Natural killer cell (primary cell): ENCODE data around the gene NEDD4. TPM values are rescaled to one million over a fixed set of nuclear protein-coding genes. Genes with fewer than 3 reads are reported as not detected.

Source experiments
- ATAC-seq, 3 donors: fragments of 150-1000 bp in 2 of 3; fragments of 200-7000 bp in 1 of 3; cut with Tn5 transposase; 1 replicate in 1 of 3; 2 replicates in 2 of 3; pipeline ENCODE4 v1.10.0; 2021; ENCODE audit warnings: mild to moderate bottlenecking in 2 of 3, moderate library complexity in 2 of 3
- DNase-seq, 2 donors: peaks; one replicate each; pipeline versions ENCODE4 v3.0.0 to v3.0.0-alpha.2; 2013 to 2021; ENCODE audit warnings: mixed read lengths in 1 of 2
- H3K27ac ChIP-seq: one replicate; pipeline ENCODE4 v1.5.1; 2013; ENCODE audit warnings: mild to moderate bottlenecking, low read length
- H3K27me3 ChIP-seq: one replicate; pipeline ENCODE4 v1.6.1; 2013; ENCODE audit warnings: low read length; ENCODE audit not compliant: control insufficient read depth, insufficient read depth
- H3K36me3 ChIP-seq: one replicate; pipeline ENCODE4 v1.6.1; 2013; ENCODE audit warnings: low read length; ENCODE audit not compliant: control insufficient read depth, insufficient read depth
- H3K4me1 ChIP-seq: one replicate; pipeline ENCODE4 v1.6.1; 2013; ENCODE audit warnings: low read length; ENCODE audit not compliant: control insufficient read depth, insufficient read depth
- H3K4me3 ChIP-seq: one replicate; pipeline ENCODE4 v1.5.1; 2013; ENCODE audit warnings: low read length
- H3K9me3 ChIP-seq: one replicate; pipeline ENCODE4 v1.6.1; 2013; ENCODE audit warnings: low read length; ENCODE audit not compliant: control insufficient read depth, insufficient read depth
- H3K27ac Mint-ChIP-seq, 2 donors: one replicate each; pipeline ENCODE4 v1.8.0; 2022; ENCODE audit warnings: mild to moderate bottlenecking in 2 of 2, mixed read lengths in 2 of 2, moderate library complexity in 1 of 2
- H3K27me3 Mint-ChIP-seq, 2 donors: one replicate each; pipeline ENCODE4 v1.8.0; 2022; ENCODE audit warnings: low read depth in 2 of 2, mixed read lengths in 2 of 2
- H3K36me3 Mint-ChIP-seq: one replicate; pipeline ENCODE4 v1.8.0; 2022; ENCODE audit warnings: mixed read lengths
- H3K4me1 Mint-ChIP-seq, 2 donors: one replicate each; pipeline ENCODE4 v1.8.0; 2022; ENCODE audit warnings: mixed read lengths in 2 of 2
- H3K4me3 Mint-ChIP-seq: one replicate; pipeline ENCODE4 v1.8.0; 2022; ENCODE audit warnings: mild to moderate bottlenecking, moderate library complexity, mixed read lengths
- H3K9me3 Mint-ChIP-seq, 2 donors: one replicate each; pipeline ENCODE4 v1.8.0; 2022; ENCODE audit warnings: mixed read lengths in 2 of 2
- WGBS: methylation state at CpG from one replicate; pipeline ENCODE4 v1.1.7; 2013; ENCODE audit warnings: missing lambda C conversion rate; ENCODE audit not compliant: insufficient coverage; 5-methylcytosine and 5-hydroxymethylcytosine counted together
- intact Hi-C: fragments of 100-400 bp; cut with micrococcal nuclease; formaldehyde crosslinking; loops from one replicate; pipeline ENCODE4 v1.14.2; 2022
- total RNA-seq, 4 donors: library from RNA; stranded (reverse); fragments of 120-200 nt in 1 of 4; gene quantifications; one replicate each; pipeline versions ENCODE4 v1.2.3 to v1.2.4, GENCODE V29; 2013 to 2022
- TF ChIP-seq, protein P1 (sequence below): fragments of 200-600 bp; IDR thresholded peaks from one replicate; pipeline ENCODE4 v1.8.0; 2022; ENCODE audit warnings: antibody characterized with exemption

Gene NEDD4
- total RNA-seq, 3 donors from 2014 or later (not counting 1 experiment from before 2014, with no cell fraction given): 6.9 to 9.1 (median 7.8) TPM

DNA sequence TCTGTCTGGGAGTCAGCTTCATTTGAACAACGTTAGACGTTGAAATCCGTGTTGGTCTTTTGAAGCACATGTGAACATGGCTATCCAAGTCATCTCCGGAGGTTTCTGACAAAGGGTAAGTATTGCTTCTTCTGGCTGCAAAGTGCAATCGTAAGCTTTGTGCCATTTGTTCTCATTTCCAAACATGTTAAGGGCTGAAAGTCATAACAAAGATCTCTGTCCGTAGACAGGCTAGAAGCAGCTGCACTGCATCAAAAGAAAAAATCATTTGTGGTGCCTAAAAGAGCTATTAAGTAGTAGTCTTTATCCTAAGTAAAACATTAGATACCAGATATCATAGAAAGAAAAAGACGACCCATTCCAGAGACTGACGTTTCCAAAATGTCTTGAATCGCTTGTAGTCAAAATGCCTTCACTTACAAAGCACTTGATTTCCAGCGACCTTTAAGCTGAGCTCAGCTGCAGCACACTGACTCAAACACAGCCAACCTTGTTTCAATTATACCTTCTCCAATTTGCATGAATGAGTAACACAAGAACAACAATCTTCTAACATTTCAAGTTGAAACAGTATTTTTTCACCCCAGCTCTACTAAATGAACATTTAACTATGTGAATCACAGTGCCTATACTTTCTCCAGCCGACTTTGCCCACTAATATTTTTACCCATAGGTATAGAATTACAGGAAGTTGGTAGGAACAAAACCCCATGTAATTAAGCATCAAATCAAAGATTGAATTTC, 76.6 kb downstream of the NEDD4 start:
- H3K36me3 ChIP-seq: no peaks in the 10 kb centered on the region
- no peak overlapping the region for H3K4me3 ChIP-seq
- 91% methylated on average over 10 of the region's 11 CpGs for WGBS
- H3K36me3 Mint-ChIP-seq: no peaks in the 10 kb centered on the region
- H3K27ac Mint-ChIP-seq: no peak overlapping the region
- TF ChIP-seq, protein P1, sequence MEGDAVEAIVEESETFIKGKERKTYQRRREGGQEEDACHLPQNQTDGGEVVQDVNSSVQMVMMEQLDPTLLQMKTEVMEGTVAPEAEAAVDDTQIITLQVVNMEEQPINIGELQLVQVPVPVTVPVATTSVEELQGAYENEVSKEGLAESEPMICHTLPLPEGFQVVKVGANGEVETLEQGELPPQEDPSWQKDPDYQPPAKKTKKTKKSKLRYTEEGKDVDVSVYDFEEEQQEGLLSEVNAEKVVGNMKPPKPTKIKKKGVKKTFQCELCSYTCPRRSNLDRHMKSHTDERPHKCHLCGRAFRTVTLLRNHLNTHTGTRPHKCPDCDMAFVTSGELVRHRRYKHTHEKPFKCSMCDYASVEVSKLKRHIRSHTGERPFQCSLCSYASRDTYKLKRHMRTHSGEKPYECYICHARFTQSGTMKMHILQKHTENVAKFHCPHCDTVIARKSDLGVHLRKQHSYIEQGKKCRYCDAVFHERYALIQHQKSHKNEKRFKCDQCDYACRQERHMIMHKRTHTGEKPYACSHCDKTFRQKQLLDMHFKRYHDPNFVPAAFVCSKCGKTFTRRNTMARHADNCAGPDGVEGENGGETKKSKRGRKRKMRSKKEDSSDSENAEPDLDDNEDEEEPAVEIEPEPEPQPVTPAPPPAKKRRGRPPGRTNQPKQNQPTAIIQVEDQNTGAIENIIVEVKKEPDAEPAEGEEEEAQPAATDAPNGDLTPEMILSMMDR: no peak
- H3K27me3 Mint-ChIP-seq: no peaks in the 10 kb centered on the region
- DNase-seq: no peak
- no peaks in the 10 kb centered on the region for H3K4me1 Mint-ChIP-seq
- H3K27me3 ChIP-seq: no peaks in the 10 kb centered on the region
- no peak overlapping the region for H3K27ac ChIP-seq
- no peak for ATAC-seq
- H3K9me3 ChIP-seq: no peaks in the 10 kb centered on the region
- intact Hi-C loops: no loop called here
- no peaks in the 10 kb centered on the region for H3K4me1 ChIP-seq
- H3K9me3 Mint-ChIP-seq: no peaks in the 10 kb centered on the region
- H3K4me3 Mint-ChIP-seq: no peak overlapping the region

DNA sequence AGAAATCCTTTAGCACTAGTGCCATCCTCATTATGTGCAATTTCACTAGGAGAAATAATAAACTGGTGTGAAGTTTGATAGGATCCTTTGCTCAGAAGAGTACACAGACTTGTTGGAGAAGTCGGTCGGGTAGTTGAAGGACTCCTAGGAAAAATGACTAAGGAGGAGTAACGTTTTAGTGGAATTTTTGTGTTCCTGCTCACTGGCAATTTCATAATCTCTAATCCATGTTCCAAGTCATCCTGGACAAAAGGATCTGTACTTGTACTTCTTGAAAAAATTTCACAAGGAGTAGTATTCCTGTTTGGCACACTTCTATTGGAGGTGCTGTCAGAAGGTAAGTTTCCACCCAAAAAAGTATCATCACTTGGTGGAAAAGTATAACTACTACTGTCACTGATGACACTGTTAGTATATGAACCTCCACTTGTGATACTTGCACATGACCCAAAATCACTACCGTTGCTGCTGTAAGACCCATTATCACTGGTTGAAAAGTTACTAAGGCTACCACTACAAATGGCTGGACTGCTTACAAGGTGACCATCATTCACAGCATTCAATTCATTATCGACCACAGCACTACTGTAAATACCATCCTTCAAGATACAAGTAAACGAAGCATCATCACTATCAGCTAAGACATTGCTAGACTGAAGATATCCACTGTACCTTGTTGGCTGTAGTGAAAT, 77.4 kb downstream of the NEDD4 start:
- WGBS: 87% methylated on average over 5 of the region's 6 CpGs
- Mint-ChIP-seq H3K4me3 (no peak overlapping the region), H3K27me3 (no peaks in the 10 kb centered on the region), H3K9me3 (no peaks in the 10 kb centered on the region), H3K27ac (no peak overlapping the region), H3K4me1 (no peaks in the 10 kb centered on the region), H3K36me3 (no peaks in the 10 kb centered on the region)
- DNase-seq (no peak), ATAC-seq (no peak)
- TF ChIP-seq, protein P1: no peak
- H3K27ac ChIP-seq: no peak overlapping the region
- intact Hi-C loops: no loop called here
- no peak overlapping the region for H3K4me3 ChIP-seq
- H3K27me3 ChIP-seq: no peaks in the 10 kb centered on the region
- no peaks in the 10 kb centered on the region for H3K36me3 ChIP-seq
- no peaks in the 10 kb centered on the region for H3K9me3 ChIP-seq
- no peaks in the 10 kb centered on the region for H3K4me1 ChIP-seq

DNA sequence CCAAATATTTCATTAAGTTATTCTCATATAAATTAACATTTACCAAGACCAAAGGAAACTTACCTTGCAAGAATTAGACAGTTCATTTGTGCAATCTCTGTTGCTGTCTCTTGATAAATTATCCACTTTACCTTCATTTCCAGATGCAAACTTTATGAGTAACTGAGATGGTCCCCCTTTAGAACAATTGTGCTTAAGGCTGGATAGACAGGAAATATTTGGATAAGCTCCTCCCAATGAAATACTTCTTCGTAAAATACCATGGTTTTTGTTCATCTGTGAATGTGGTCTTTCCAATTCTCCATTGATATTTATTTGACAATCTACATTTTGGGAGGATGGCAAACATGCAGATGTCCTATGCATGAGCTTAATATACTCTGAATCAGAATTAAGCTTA, 78.2 kb downstream of the NEDD4 start:
- Mint-ChIP-seq H3K27ac (no peak overlapping the region), H3K4me1 (no peaks in the 10 kb centered on the region), H3K27me3 (no peaks in the 10 kb centered on the region), H3K36me3 (no peaks in the 10 kb centered on the region), H3K9me3 (no peaks in the 10 kb centered on the region), H3K4me3 (no peak overlapping the region)
- no peaks in the 10 kb centered on the region for H3K36me3 ChIP-seq
- ATAC-seq: no peak
- no peaks in the 10 kb centered on the region for H3K9me3 ChIP-seq
- 80% methylated on average over 1 of the region's 1 CpG for WGBS
- no peak overlapping the region for H3K27ac ChIP-seq
- TF ChIP-seq, protein P1: no peak
- H3K4me3 ChIP-seq: no peak overlapping the region
- intact Hi-C loops: no loop called here
- no peak for DNase-seq
- no peaks in the 10 kb centered on the region for H3K27me3 ChIP-seq
- no peaks in the 10 kb centered on the region for H3K4me1 ChIP-seq
